GM18870 (cell line): ENCODE data around the gene INPP5A.

Experiments used
- ATAC-seq: cut with Tn5 transposase; IDR thresholded peaks from one replicate; pipeline ENCODE4 v1.9.1; 2021; ENCODE audit warnings: moderate library complexity; ENCODE audit not compliant: unreplicated experiment

INPP5A gene

DNA sequence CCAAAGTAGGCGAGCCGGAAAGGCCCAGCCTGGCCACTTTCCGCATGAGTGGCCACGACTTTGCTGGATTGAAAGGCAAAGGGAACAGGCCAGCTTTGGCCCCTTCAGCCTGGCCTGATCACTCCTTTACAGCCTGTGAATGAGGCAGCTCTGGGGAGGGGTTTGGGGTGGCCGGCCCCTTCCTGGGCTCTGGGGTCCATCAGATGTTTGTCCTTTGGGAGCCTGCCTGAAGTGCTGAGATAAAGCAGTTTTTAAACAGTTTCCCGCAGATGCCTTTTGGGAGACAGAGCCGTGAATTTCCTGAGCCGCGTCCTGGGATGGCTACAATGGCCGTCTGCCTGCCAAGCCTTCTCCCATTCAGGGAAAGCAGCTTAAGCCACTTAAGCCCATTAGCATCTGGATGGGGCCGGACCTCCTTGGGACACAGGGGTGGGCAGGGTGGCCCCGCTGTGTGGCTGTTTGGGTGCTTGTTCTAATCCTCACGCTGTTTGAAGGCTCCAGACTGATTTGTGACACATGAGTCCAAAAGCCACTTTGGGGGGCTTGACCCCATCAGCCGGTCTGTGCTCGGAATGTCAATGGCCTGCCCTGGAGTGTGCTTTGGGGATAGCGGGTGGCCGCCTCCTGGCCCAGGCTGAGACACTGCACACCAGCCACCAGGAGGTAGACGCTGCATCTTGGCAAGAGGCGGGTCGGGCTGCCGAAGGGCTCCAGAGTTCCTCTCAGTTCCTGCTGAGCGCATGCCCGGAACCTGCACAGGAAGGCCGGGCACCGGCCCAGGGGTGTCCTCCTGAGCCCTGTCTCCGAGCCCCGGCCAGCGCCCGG, 209.4 kb downstream of the INPP5A start:
- no peak for ATAC-seq

DNA sequence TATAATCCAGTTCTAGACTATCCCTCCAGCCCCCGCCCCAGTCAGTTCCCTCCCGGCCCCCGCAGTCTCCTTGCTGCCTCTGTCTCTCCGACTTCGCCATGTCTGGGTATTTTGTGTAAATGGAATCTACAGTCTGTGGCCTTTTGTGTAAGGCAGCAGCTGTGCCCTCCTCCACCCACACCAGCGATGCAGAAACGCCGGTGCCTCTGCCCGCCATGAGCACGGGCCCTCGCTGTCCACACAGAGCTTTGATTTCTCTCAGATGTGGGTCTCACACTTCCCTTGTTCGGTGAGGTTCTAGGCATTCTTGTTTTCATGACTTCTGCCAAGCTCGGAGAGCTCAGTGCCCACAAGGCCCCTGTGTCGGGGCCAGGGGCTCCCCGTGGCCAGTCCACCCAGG, 210.5 kb downstream of the INPP5A start:
- no peak for ATAC-seq

DNA sequence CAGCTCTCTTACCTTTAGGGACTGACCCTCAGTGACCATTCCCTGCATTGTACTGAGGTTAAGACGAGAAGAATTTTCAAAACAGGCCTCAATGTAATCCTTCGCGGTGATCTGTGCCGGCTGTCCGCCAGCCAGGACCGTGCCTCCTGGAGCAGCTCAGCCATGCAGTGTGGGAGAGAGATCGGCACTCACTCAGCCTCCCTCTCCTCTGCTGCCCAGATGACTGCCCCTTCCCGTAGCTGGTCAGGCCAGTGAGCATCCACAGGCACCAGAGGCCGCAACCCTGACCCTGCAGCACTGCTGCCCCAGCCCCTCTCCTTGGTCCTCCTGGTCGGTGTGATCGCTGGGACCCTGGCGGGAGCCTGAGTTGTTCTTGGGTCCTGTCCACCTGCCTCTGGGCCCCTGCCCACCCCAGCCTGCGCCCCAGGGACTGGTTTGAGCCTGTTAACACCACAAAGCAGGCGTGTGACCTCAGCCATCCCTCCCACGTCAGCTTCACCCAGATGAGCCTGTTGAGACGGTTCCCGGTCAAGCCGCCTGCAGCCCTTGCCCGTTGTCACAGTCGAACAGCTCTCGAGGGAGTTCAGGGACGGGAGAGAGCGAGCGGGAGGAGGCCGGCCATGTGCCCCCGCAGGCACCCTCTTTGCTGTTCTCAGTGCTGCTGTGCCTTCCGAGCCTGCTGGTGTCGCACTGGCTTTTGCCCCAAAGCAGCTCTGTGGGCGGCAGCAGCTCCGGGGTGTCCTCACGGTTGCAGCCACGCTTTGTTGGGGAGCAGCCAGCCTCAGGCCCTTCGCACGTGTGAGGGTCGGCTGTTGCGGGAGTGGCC, 211.2 kb downstream of the INPP5A start:
- ATAC-seq: no peak

DNA sequence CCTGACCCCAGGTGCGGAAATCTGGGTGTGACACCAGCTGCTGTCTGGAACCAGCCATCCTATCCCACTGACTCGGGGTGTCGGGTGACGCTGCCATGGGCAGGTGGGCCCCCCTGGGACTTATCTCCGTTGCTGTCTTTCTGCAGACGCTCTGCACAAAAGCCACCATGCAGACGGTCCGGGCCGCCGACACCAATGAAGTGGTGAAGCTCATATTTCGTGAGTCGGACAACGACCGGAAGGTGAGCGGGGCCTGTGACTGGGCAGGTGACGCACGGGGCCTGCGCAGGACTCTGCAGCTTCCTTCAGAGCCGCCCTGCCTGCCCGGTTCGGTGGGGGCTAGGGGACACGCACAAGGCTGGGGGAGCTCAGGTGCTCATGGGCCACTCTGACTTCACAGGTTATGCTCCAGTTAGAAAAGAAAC, 211.8 kb downstream of the INPP5A start:
- ATAC-seq: no peak

DNA sequence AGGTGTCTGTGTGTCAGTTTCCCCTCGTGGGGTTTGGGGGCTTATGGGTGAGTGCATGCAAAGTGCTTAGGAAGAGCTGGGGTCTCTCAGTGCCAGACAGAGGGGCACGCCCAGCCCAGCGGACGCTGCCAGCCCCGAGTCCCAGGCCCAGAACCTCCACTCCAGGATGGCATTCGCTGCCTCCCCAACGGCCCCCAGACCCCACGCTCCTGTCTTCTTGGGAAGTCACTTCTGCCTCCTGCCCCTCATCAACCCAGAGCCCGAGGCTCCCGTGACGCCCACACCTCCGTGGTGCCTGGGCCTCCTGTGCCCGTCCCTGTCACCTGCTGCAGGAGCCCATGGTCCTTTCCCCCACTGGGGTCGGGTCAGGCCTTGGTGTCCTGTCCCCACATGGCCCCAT, 213.3 kb downstream of the INPP5A start:
- no peak for ATAC-seq

DNA sequence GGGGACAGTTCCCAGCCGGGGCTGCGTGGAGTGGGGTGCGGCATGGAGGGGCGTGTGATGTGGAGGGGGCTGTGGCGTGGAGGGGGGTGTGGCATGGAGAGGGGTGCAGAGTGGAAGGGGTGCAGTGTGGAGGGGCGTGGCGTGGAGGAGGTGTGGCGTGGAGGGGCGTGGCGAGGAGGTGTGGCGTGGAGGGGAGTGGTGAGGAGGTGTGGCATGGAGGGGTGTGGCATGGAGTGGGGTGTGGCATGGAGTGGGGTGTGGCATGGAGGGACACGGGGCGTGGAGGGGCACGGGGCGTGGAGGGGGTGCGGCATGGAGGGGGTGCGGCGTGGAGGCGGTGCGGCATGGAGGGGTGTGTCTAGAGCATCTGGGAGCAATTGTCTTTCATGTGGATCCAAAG, 214.8 kb downstream of the INPP5A start:
- ATAC-seq: no peak

DNA sequence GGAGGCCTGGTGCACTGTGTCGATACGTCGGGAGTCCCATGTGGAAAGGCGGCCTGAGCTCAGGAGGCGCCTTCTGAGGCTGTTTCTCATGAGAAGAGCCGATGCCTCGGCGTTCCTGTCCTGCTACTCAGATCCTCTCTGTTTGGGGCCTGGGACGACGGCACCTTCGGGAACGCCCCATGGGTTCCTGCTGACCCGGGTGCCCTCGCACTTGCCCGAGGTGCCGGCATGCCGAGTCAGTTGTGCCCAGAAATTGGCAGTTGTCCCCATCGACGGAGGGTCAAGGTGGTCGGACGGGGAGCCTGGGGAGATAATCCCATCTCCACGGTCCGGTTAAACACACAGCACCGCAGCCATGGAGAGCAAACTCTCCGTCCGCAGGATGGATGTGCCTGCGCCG, 215.4 kb downstream of the INPP5A start:
- ATAC-seq: no peak

DNA sequence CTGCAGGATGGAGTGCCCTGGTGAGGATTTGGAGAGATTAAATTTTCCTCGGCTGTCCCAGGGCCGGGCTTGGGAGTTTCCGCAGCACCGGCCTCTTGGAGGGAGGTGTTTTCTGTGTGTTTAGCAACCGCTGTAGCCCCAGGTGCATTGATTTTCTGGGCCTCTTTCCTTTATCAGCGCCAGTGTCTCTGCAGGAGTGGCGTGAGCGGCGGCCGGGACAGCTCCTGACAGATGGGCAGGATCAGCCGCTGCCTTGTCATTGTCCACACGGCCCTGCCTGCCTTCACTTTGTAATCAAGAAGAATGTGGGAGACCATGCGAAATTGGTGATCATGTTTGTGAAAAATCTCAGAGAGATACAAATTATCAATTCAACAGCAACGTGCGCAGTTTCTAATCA, 216.0 kb downstream of the INPP5A start:
- ATAC-seq: no peak

DNA sequence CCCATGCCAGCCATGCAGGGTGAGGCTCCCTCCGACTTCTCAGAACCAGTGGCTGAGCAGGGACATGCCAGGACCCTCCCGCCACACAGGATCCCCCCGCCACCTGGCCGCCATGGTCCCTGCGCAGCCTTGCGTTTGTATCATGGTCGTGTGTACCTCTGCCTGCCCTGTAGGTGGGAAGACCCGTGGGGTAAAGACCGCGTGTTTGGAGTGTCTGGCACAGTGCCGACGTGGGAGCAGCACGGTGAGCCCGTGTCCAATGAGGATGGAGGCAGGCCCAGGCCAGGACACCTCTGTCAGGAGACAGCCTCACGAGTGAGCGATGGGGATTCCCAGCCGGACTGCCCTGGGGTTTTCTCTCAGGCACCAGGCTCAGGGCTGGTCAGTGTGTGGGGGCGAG, 216.5 kb downstream of the INPP5A start:
- ATAC-seq: no peak

DNA sequence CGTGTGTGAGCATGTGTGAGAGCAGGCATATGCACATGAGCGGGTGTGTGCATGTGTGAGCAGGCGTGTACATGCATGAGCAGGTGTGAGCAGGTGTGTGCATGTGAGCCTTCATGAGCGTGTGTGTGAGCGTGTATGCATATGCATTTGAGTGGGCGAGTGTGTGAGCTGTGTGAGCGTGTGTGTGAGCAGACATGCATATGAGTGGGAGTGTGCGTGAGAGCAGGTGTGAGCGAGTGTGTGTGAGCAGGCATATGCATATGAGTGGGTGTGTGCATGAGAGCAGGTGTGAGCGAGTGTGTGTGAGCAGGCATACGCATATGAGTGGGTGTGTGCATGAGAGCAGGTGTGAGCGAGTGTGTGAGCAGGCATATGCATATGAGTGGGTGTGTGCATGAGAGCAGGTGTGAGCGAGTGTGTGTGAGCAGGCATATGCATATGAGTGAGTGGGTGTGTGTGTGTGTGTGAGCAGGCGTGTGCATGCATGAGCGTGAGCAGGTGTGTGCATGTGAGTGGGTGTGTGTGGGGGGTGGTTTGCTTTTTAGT, 217.7 kb downstream of the INPP5A start:
- ATAC-seq: no peak

DNA sequence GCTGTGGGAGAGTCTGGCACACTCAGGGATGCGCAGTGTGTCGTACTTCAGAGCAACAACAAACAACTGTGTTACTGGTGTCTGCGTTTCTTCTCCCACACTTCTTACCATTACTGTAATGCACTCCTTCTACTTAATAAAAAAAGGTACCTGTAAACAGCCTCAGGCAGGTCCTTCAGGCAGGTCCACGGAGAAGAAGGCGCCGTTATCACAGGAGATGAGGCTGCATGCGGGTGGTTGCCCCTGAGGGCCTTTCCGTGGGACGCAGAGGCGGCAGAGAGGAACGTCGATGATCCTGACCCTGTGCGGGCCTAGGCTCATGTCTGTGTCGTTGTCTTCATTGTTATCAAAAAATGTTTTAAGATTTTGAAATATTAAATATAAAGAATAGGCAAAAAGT, 219.0 kb downstream of the INPP5A start:
- no peak for ATAC-seq

DNA sequence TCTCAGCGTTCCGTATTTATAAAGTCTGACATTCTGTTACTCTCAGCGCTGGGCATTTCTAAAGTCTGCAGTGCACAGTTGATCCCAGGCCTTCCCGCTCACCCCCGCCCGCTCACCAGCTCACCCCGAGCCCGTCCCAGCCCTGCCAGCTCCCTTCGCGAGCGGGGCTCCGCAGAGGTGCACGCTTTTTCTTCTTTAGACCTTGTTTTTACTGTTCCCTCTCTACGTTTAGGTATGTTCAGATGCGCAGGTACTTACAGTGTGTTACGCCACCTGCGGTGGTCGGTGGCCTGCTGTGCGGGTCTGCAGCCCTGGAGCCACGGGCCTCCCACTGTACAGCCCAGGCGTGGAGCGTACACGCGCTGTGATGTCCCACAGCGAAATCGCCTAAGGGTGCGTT, 219.6 kb downstream of the INPP5A start:
- ATAC-seq: no peak

DNA sequence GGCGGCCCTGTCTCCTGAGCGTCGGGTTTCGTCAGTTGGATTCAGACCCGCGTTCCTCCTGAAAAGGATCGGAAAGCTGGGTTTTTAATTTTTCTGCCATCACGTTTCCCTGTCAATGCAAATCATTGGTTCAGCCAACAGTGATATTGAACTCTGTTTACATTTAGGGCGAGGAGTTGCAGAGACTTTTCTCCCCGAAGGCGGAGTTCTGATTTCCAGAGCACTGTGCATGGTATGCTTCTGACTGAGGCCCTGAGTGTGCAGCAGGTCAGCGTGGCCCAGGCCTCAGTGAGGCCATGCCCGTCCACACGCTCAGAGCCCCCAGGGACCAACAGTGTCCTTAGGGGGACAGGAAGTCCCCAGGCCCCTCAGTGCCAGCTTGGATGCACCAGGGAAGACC, 221.3 kb downstream of the INPP5A start:
- no peak for ATAC-seq

DNA sequence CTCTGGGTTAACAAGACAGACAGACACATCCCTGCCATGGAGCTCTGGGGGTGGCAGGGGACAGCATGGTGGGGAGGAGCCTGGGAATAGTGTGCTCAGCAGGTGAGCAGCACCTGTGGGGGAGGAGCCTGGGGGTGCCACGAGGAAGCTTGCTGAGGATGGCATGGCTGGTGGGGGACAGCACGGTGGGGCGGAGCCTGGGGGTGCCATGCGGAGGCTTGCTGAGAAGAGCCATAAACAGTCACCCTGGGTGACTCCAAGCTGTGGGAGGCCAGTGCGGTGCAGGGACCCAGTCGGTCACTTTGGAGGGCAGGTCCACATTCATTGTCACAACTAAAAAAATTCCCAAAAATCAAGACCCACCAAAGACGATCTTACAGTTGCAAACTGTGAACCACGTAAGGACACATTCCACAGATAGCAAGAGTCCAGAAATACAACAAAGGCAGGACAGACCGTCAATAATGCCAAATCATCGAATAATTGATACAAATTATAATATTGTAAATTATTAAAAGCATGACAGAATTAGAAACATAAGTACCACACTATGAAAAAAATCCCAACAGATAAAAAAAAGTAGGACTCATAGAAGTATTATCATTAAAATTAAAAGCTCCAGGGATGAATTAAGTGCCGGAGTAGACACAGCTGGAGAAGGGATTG, 223.9 kb downstream of the INPP5A start:
- ATAC-seq: no peak

DNA sequence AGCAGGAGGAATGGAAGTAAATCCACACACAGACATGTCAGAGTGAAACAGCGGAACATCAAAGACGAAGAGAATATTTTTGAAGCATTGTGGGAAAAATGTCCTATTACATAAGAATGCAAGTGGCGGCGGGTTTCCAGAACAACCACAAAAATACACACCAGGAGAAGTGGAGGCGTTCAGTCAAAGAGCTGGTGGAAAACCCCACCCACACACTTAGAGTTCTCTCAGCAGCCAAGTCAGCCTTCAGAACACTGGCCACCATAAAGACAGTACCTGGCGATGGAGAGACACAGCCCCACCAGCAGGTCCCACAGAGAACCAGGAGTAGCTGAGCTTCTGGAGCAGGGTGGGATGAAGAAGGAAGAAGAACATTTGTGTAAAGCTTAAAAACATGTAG, 224.7 kb downstream of the INPP5A start:
- ATAC-seq: no peak

DNA sequence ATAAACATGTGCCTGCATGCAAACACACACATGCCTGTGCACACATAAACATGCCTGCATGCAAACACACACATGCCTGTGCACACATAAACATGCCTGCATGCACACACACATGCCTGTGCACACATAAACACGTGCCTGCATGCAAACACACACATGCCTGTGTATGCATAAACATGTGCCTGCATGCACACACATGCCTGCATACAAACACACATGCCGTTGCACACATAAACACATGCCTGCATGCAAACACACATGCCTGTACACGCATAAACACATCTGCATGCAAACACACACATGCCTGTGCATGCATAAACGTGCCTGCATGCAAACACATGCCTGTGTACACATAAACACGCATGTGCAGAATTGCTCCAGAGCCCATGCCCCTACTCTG, 226.0 kb downstream of the INPP5A start:
- ATAC-seq: no peak

DNA sequence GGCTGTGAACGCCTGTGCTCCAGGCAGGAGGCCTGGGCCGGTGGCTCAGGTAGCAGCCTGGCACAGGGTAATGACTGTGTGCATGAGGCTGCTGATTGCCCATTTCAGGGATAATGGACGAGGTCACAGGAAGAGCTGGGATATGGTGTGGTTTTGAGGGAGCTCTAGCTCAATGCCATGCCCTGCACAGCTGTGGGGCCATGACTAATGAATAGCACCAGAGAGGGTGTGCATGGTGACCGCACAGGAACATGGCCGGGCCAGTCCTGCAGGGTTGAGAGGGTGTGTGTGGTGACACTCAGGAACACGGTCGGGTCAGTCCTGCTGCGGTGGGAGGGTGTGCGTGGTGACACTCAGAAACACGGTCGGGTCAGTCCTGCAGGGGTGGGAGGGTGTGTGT, 226.5 kb downstream of the INPP5A start:
- ATAC-seq: no peak

DNA sequence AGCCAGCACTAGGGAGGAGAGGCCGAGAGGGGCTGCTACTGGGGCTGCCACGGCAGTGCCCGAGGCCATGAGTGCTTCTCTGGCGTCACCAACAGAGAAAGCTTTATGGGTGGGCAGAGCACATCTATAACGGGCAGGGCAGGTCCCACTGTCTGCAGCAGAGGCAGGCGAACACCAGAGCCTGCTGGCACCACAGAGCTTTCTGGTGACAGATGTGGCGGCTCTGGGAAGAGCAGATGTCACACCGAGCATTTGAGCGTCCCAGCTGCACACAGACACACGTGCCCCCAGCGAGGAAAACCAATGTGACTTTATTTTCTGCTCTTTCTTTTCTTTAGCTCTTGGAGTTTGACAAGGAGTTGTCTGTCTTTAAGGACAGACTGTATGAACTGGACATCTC, 227.8 kb downstream of the INPP5A start:
- no peak for ATAC-seq

DNA sequence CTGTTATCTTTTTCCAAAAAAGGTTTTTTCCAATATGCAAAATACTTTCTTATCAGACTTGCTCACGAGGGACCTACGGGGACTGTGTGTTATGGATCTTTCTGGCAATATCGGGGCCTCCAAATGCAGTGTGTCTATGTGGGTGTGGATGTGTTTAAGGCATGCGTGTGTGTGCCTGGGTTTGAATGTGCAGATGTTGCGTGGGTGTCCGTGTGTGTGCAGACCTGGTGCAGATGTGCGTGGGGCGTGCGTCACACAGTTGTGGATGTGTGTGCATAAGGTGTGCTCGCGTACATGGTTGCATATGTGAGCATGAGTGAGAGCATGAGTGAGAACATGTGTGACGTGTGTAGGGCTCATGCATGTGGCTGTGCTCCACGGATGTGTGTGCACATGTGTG, 228.7 kb downstream of the INPP5A start:
- ATAC-seq: no peak

DNA sequence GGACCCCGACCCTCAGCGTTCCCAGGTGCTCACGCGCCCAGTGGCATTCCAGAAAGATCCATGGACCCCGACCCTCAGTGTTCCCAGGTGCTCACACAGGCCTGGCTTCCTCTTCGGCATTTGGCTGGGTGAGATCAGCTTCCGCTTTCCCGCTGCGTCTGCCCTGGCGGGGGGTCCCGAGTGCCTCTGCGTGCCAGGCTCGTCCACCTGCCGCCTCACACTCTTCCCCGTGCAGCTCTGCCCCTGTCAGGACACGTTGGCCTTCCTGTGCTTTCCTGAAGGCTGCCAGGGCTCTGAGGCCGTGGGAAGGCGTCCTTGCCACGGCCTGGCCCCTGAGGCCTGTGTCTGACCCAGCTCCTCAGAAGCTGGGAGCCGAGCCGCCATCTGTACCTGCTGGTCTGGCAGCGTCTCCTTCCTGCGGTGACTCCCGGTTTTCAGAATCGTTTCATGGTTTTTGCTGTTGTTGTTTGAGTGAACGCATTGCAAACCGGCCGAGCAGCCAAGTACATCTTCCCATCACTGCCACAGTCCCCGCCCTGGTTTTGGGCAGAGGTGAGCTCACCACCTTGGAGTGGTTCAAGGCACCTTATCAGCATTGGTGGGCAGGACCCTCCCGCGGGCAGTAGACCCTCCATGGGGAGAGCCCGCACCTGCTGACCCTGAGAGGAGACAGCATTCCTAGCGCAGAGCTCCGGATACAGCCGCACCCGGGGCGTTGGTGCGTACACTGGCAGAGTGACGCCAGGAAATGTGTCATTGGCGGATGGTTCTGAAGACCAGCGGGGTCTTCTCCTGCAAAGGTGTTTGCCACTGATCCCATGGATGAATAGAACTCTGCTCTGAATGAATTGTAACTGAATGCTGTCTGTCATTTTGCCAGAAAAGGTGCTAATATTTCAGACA, 231.0 kb downstream of the INPP5A start:
- ATAC-seq: no peak
